Activated CD8-positive, alpha-beta T cell treated with anti-CD3 and anti-CD28 coated beads for 36 hours (primary cell): ENCODE results near the gene TNIP2. TPM values are rescaled to one million over a fixed set of nuclear protein-coding genes. Genes with fewer than 3 reads are reported as not detected.

ENCODE experiments used
- ATAC-seq: fragments of 200-7000 bp; cut with Tn5 transposase; one replicate; pipeline ENCODE4 v1.10.0; 2021; ENCODE audit warnings: mild to moderate bottlenecking, moderate library complexity
- CTCF ChIA-PET: fragments of 350-600 bp; sonication (Branson Sonifier 250); formaldehyde crosslinking; loops from one replicate; lab custom pipeline; 2021; ENCODE audit warnings: antibody characterized with exemption; lab: Charles Lee
- POLR2A ChIA-PET: fragments of 350-600 bp; sonication (Branson Sonifier 250); formaldehyde crosslinking; loops from one replicate; lab custom pipeline; 2021; ENCODE audit warnings: antibody characterized with exemption; lab: Charles Lee
- DNase-seq: peaks from one replicate; pipeline ENCODE4 v3.0.0-alpha.2; 2020
- H3K27ac Mint-ChIP-seq: one replicate; pipeline ENCODE4 v1.8.0; 2021; ENCODE audit warnings: mild to moderate bottlenecking, mixed read lengths
- H3K27me3 Mint-ChIP-seq: one replicate; pipeline ENCODE4 v1.8.0; 2021; ENCODE audit warnings: mixed read lengths
- H3K36me3 Mint-ChIP-seq: one replicate; pipeline ENCODE4 v1.8.0; 2021; ENCODE audit warnings: low read depth, mixed read lengths
- H3K4me1 Mint-ChIP-seq: one replicate; pipeline ENCODE4 v1.8.0; 2021; ENCODE audit warnings: low read depth, mixed read lengths
- H3K4me3 Mint-ChIP-seq: one replicate; pipeline ENCODE4 v1.8.0; 2021; ENCODE audit warnings: mild to moderate bottlenecking, moderate library complexity, mixed read lengths
- H3K9me3 Mint-ChIP-seq: one replicate; pipeline ENCODE4 v1.8.0; 2021; ENCODE audit warnings: mixed read lengths
- intact Hi-C: fragments of 100-400 bp; cut with micrococcal nuclease; formaldehyde crosslinking; loops from one replicate; pipeline ENCODE4 v1.10.0; 2022
- total RNA-seq, 2 experiments: library from RNA; stranded (reverse); gene quantifications; one replicate each; pipeline ENCODE4 v1.2.3, GENCODE V29; 2021
- TF ChIP-seq, protein P1 (sequence below): fragments of 200-600 bp; IDR thresholded peaks from one replicate; pipeline ENCODE4 v1.8.0; 2022; ENCODE audit warnings: antibody characterized with exemption, mild to moderate bottlenecking

The TNIP2 gene
- total RNA-seq, 2 experiments from 2014 or later: 46.1 to 48.1 TPM

DNA sequence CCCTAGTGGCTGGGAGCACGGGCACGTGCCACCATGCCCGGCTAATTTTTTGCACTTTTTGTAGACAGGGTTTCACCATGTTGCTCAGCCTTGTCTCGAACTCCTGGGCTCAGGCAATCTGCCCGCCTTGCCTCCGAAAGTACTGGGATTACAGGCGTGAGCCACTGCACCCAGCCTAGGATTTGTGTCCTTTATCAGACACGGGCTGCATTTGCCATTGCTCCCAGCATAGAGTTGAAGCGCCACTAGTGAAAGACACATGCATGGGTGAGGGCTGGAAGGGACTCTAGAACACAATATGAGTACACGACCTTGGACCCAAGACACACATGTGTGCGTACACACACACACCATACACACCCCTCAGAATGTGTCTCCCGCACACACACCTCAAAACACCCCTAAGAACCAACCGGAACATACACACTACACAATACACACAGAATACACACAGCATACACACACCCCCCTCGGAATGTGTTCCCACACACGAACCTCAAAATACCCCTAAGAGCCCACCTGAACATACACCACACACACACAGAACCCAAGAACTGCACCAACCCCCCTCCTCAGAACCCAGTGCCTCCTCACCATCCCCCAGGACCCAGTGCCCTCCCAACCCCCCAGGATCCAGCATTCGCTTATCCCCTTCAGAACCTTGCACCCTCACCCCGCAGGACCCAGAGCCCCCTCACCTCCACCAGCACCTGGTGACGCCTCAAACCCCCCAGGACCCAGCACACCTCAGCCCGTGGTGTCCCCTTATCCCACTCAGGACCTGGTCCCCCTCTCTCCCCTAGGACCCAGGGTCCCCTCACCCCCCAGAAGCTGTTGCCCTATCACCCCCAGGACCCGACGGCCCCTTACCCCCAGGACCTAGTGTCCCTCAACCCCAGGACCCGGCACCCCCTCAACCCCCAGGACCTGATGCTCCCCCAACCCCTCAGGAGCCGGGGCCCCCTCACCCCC lies 1.0 kb downstream of the TNIP2 start:
- Mint-ChIP-seq H3K4me3 (peak overlapping the region; percentile 75), H3K27ac (peak overlapping the region; percentile 52), H3K27me3 (no peaks in the 10 kb centered on the region), H3K9me3 (no peaks in the 10 kb centered on the region), H3K36me3 (peaks cover 2% of the 10 kb centered on the region), H3K4me1 (peaks cover 25% of the 10 kb centered on the region)
- intact Hi-C loops: no loop called here
- ATAC-seq (no peak), DNase-seq (no peak)
- POLR2A ChIA-PET: interaction anchor here (0.6 to 1.7 kb wide), 6 partner anchors 9 to 199 kb away, joined by 3 to 12 read pairs (median 3); no protein-coding TSS in a partner anchor
- CTCF ChIA-PET: interaction anchor here (1.1 to 1.7 kb wide), 5 partner anchors 8 to 219 kb away, joined by 3 to 6 read pairs (median 4); partner anchors contain the start of gene FAM193A
- TF ChIP-seq, protein P1, sequence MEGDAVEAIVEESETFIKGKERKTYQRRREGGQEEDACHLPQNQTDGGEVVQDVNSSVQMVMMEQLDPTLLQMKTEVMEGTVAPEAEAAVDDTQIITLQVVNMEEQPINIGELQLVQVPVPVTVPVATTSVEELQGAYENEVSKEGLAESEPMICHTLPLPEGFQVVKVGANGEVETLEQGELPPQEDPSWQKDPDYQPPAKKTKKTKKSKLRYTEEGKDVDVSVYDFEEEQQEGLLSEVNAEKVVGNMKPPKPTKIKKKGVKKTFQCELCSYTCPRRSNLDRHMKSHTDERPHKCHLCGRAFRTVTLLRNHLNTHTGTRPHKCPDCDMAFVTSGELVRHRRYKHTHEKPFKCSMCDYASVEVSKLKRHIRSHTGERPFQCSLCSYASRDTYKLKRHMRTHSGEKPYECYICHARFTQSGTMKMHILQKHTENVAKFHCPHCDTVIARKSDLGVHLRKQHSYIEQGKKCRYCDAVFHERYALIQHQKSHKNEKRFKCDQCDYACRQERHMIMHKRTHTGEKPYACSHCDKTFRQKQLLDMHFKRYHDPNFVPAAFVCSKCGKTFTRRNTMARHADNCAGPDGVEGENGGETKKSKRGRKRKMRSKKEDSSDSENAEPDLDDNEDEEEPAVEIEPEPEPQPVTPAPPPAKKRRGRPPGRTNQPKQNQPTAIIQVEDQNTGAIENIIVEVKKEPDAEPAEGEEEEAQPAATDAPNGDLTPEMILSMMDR: no peak

DNA sequence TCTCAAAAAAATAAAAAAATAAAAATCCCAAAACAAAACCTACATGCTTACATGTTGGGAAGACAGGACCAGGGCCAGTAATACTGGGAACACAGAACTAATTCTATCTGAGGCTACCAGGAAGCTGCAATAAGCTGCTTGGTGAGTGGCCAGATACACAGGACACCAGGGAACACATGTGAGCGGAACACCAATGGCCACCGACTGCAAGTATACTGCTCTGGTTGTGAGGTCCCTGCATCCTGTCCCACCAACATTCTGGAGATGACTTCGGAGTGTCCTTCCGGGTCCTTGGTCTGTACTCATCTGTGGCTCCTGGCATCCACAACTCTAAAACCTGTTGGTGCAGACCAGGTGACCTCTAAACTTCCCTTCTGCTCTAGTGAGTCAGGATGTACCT lies 2.7 kb downstream of the TNIP2 start:
- H3K9me3 Mint-ChIP-seq: no peaks in the 10 kb centered on the region
- DNase-seq: no peak
- no peaks in the 10 kb centered on the region for H3K27me3 Mint-ChIP-seq
- H3K36me3 Mint-ChIP-seq: peaks cover 2% of the 10 kb centered on the region
- ATAC-seq: no peak
- CTCF ChIA-PET: no interaction called here
- POLR2A ChIA-PET: no interaction called here
- intact Hi-C loops: no loop called here
- no peak overlapping the region for H3K4me3 Mint-ChIP-seq
- no peak overlapping the region for H3K27ac Mint-ChIP-seq
- H3K4me1 Mint-ChIP-seq: peaks cover 39% of the 10 kb centered on the region
- TF ChIP-seq, protein P1: no peak

DNA sequence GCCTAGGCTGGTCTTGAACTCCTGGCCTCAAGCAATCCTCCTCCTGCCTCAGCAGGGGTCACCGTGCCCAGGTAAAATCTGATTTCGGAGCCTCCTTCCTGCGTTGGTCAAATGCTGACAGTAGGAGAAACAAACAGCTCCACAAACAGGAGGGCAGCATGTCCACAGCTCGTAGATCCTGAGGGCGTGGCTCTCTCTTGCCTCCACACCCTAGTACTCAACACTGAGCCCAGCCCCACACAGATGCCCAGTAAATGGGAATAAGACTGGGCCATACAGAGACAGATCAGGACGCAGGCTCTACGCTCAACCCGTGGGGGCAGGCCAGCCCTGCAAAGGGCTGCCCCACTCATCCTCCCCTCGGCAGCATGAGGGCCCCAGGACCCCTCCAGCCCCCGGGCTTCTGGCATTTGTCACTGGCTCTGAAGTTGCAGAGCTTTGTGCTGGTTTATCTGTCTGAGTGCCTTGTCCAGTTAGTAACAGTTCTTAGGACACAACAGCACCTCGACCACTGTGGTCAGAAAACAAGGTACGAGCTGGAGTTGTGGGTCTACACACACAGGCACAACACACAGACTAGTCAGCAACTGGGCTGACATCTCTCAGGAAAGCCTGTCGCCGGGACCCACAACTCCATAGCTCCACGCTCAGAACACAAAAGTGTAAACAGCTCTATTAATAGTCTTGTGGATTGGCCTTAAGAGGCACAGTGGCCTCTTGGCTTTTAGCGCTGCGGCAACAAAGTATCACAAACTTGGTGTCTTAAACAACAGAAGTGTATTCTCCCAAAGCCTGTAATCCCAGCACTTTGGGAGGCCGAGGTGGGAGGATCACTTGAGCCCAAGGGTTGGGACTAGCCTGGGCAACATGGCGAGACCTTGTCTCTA lies 5.2 kb downstream of the TNIP2 start:
- Mint-ChIP-seq H3K4me3 (no peak overlapping the region), H3K4me1 (peaks cover 56% of the 10 kb centered on the region), H3K9me3 (no peaks in the 10 kb centered on the region), H3K36me3 (peaks cover 21% of the 10 kb centered on the region), H3K27ac (peak overlapping the region; percentile 3), H3K27me3 (no peaks in the 10 kb centered on the region)
- DNase-seq: no peak
- CTCF ChIA-PET: interaction anchor here (1.0 to 1.1 kb wide), 2 partner anchors 78 to 203 kb away, joined by 3 read pairs; no protein-coding TSS in a partner anchor
- TF ChIP-seq, protein P1: no peak
- POLR2A ChIA-PET: interaction anchor here (1.3 to 1.4 kb wide), 2 partner anchors 9 to 62 kb away, joined by 3 read pairs; no protein-coding TSS in a partner anchor
- intact Hi-C loops: no loop called here
- no peak for ATAC-seq

DNA sequence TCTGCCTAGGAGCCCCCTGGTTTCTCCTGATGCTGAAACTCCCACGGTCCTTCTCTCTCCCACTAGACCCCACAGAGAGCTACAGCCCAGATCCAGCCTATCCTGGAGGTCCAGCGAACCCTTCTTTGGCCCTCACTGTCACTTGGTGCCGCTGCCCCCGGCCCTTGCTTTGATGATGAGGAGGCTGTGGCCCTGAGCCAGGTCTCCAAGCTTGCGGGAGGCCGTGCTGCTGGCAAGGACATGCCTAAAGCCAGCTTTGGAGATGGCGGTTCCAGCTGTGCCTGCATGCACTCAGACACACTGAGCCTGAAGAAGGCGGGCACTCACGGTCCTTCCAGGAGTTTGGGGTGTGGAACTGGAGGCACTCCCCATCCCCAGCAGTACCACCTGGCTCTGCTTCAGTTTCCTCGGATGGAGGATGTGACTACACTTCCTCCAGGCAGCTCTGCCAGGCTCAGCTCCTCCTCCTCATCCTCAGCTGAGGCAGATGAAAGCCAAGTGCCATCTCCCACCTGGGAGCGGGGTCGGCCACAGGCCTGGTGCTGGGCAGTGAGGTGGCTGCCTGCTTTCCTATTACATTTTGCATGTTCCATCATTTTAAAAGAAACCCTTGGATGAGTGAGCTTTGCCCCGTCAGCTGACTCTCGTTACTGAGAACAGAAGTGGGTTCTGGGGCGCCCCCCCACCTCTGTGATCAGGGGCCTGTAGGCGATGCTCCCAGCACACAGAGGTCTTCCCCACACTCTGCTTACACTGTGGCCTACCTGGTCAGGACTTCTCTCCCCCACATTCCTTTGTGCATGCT lies 9.0 kb downstream of the TNIP2 start:
- H3K9me3 Mint-ChIP-seq: no peaks in the 10 kb centered on the region
- intact Hi-C loops: loop anchor here (5.0 kb wide), 1 partner anchor 190 kb away; no protein-coding TSS in a partner anchor
- ATAC-seq (no peak), DNase-seq (no peak)
- ChIA-PET POLR2A (interaction anchor here (0.7 to 2.6 kb wide), 9 partner anchors 9 to 215 kb away, joined by 3 to 13 read pairs (median 5); partner anchors contain the start of gene TNIP2), CTCF (interaction anchor here (1.3 to 2.1 kb wide), 4 partner anchors 9 to 231 kb away, joined by 3 to 7 read pairs (median 6); partner anchors contain the start of gene TNIP2)
- TF ChIP-seq, protein P1: no peak
- peaks cover 52% of the 10 kb centered on the region for H3K4me1 Mint-ChIP-seq
- peak overlapping the region; percentile 86 for H3K27ac Mint-ChIP-seq
- H3K4me3 Mint-ChIP-seq: peak overlapping the region; percentile 52
- H3K36me3 Mint-ChIP-seq: peaks cover 41% of the 10 kb centered on the region
- no peaks in the 10 kb centered on the region for H3K27me3 Mint-ChIP-seq
